Nephron (organoid): ENCODE data around the gene ACTRT2.

ENCODE experiments used
- H3K27ac Mint-ChIP-seq, 3 experiments: 2 replicates each; pipeline ENCODE4 v1.8.0; 2020; ENCODE audit warnings: mixed read lengths in 3 of 3, mild to moderate bottlenecking in 2 of 3, moderate library complexity in 1 of 3
- H3K27me3 Mint-ChIP-seq: 2 replicates; pipeline ENCODE4 v1.8.0; 2021; ENCODE audit warnings: low read depth, mild to moderate bottlenecking, moderate library complexity, mixed read lengths
- H3K36me3 Mint-ChIP-seq: 2 replicates; pipeline ENCODE4 v1.8.0; 2020; ENCODE audit warnings: low read depth, mixed read lengths
- H3K4me1 Mint-ChIP-seq: 2 replicates; pipeline ENCODE4 v1.8.0; 2020; ENCODE audit warnings: mixed read lengths
- H3K4me3 Mint-ChIP-seq, 3 experiments: 2 replicates each; pipeline ENCODE4 v1.8.0; 2020; ENCODE audit warnings: mild to moderate bottlenecking in 3 of 3, mixed read lengths in 3 of 3, moderate library complexity in 2 of 3
- H3K9me3 Mint-ChIP-seq: 2 replicates; pipeline ENCODE4 v1.8.0; 2020; ENCODE audit warnings: mixed read lengths
- CTCF ChIP-seq, 3 experiments: fragments of 200-600 bp; sonication (generic); IDR thresholded peaks; one replicate each; pipeline ENCODE4 v1.5.0; 2021; ENCODE audit warnings: antibody characterized with exemption in 3 of 3; ENCODE audit not compliant: unreplicated experiment in 3 of 3

The ACTRT2 gene

DNA sequence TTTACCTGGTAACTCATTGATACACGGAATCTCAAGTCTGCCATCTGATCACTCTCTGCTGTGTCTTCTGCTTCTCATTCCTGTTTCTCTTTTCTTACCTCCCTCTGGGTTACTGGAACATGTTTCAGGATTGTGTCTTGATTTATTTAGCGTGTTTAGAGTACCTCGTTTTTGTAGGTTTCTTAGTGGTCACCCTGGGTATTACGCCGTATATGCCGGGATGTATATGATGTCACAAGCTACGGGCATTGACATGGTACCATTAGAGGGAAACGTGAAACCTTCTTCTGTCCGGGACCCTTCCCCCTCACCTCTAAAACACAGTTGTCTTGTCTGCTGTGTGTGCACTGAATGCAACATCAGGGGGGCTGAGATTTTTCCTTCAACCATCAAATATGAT, 2.8 kb downstream of the ACTRT2 start:
- peak in 1 of 3 experiments; percentile 11 for TF ChIP-seq CTCF (IDR thresholded peaks at IDR 0.05; ENCODE audit: unreplicated experiment in 3 of 3)
- Mint-ChIP-seq H3K9me3 (no peaks in the 10 kb centered on the region), H3K27me3 (peaks cover 13% of the 10 kb centered on the region), H3K4me3 (no peak overlapping the region), H3K27ac (no peak overlapping the region), H3K4me1 (no peaks in the 10 kb centered on the region), H3K36me3 (no peaks in the 10 kb centered on the region)

- Mint-ChIP-seq H3K9me3 (no peaks in the 10 kb centered on the region), H3K27me3 (peaks cover 16% of the 10 kb centered on the region), H3K36me3 (no peaks in the 10 kb centered on the region), H3K4me3 (no peak overlapping the region), H3K27ac (no peak overlapping the region), H3K4me1 (no peaks in the 10 kb centered on the region)
- no peak for TF ChIP-seq CTCF (IDR thresholded peaks at IDR 0.05; ENCODE audit: unreplicated experiment in 3 of 3)
These were observed 3.3 kb downstream of the ACTRT2 start for GRCh38 chr1:3024588-3024987.

GRCh38 chr1:3026124-3026523, 4.9 kb downstream of the ACTRT2 start:
- no peaks in the 10 kb centered on the region for H3K9me3 Mint-ChIP-seq
- no peaks in the 10 kb centered on the region for H3K4me1 Mint-ChIP-seq
- H3K4me3 Mint-ChIP-seq, result no peak overlapping the region
- H3K36me3 Mint-ChIP-seq, result no peaks in the 10 kb centered on the region
- TF ChIP-seq CTCF (IDR thresholded peaks at IDR 0.05; ENCODE audit: unreplicated experiment in 3 of 3), result no peak
- H3K27ac Mint-ChIP-seq, result no peak overlapping the region
- peaks cover 28% of the 10 kb centered on the region for H3K27me3 Mint-ChIP-seq

GRCh38 chr1:3026581-3027391, 5.5 kb downstream of the ACTRT2 start:
- Mint-ChIP-seq H3K27ac (no peak overlapping the region), H3K9me3 (no peaks in the 10 kb centered on the region), H3K4me1 (no peaks in the 10 kb centered on the region), H3K36me3 (no peaks in the 10 kb centered on the region), H3K4me3 (no peak overlapping the region), H3K27me3 (peaks cover 30% of the 10 kb centered on the region)
- no peak for TF ChIP-seq CTCF (IDR thresholded peaks at IDR 0.05; ENCODE audit: unreplicated experiment in 3 of 3)

DNA sequence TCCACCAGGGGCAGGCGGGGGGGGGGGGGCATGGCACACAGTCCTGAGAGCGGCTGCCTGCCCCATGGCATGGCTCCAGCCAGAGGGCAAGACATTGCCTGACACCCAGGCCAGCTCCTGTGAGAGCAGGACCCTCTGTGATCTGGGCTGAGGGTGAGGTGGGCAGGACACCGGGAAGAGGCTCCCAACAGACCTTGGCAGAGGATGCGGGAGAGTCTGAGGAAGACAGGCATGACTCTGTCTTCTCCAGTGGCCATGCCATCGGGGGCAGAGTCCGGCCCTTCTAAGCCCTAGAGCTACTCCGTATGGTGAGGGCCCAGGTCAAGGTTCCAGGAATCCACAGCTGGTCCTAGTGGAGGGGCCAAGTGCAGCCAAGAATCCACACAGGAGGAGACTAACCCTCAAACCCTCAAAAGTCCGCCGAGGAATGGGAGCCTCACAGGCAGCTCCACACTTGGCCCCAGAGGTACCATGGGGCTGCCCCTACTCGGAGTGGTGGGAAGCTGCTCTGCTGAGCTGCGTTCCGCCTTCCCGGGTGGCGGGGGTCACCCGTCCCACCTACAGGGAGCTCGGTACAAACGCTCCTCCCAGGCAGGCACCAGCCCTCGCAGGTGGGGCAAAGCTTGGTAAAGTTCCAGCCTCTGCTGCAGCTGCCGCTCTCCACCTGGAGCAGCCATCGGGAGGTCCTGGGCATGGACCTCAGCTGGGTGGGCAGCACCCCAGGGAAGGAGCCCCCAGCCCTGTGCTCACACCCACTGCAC, 6.5 kb downstream of the ACTRT2 start:
- no peak overlapping the region for H3K27ac Mint-ChIP-seq
- H3K27me3 Mint-ChIP-seq, result peaks cover 36% of the 10 kb centered on the region
- no peak for TF ChIP-seq CTCF (IDR thresholded peaks at IDR 0.05; ENCODE audit: unreplicated experiment in 3 of 3)
- H3K4me3 Mint-ChIP-seq, result no peak overlapping the region
- no peaks in the 10 kb centered on the region for H3K36me3 Mint-ChIP-seq
- no peaks in the 10 kb centered on the region for H3K9me3 Mint-ChIP-seq
- no peaks in the 10 kb centered on the region for H3K4me1 Mint-ChIP-seq
